COLO668 (cell line): Measurements from ENCODE around the gene COG1.

Experiments
- DNase-seq: peaks from one replicate; lab custom pipeline; 2025; ENCODE audit not compliant: unreplicated experiment; lab: John Stamatoyannopoulos, UW

Gene COG1

DNA sequence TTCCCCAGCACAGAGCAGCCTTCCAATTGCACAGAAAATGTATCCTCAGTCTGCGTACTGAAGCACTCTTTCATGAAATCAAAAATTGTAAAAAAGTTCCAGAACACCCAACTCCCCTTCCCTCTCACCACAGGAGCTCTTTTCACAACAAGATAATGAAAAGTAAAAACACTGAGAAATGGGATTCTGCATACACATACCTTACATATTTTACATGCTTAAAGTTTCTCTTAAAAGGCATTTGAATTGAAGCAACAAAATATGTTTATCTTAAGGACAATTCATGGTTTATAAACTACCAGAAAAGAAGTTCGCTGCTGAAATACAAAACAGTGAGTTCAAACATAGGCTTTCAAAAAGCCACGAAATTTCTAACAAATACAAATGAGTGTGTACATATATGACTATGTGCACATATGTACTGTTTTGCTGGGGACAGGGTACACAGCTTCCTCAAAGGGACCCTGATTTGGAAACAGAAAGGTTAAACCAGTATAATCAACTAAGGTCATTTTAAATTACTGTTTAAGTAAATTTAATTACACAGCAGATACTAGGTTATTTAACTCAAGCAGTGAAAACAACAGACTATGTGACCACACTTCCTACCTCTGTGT lies 33.8 kb downstream of the COG1 start:
- DNase-seq: no peak

DNA sequence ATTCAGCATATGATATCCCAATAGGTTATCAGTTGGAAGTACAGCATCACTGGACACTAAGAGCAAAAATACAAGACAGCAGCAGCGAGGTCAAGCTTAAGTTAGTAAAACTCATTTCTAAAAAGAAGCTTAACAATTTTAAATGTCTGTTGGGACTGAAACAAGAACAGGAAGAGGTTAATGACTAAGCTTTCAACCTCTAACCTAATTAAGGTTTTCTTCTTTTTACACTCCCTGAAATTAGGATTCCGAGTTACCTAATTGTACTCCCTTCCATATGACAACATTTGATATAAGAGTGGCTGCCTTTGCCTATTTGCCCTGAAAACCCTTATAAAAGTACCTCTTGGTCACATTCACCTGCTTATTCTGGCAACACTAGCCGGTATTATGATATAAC lies 34.5 kb downstream of the COG1 start:
- DNase-seq: no peak

DNA sequence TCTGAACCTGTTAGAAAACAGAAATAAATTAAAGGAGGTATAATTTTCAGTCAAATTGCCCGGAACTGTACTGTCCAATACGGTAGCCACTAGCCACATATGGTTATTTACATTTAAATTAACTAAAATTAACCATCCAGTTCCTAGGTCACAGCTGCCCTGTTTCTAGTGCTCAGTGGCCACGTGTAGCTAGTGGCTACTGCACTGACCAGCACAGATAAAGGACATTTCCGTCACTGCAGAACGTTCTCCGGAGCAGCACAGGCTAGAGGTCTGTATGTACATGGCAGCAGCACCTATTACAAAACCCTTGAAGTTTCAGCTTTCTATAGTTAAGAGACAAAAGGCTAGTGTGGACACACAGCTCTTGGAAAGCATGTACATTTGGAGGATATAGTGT lies 35.1 kb downstream of the COG1 start:
- DNase-seq: no peak

DNA sequence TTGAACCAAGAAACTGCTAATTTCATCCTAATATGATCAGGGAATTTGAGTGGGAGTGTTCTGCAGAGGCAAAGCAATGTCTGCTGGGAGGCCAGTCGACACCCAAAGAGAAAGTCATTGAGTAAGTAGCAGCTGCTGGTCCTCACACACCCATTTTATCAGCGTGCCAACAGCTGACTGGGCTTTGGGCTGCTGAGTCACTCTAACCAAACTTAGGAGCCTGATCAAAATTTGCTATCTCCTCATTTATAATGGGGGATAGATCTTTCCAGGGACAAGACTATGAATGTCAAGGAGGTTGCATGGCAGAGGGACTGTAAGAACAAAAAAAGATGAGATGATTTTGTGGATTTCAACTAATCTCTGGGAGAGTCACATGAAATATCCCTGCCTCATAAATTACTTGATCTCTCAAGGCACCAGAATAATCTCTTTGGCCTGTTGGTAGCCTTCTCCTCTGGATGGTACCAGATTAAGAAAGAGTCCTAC lies 35.9 kb downstream of the COG1 start:
- DNase-seq: peak; percentile 40

DNA sequence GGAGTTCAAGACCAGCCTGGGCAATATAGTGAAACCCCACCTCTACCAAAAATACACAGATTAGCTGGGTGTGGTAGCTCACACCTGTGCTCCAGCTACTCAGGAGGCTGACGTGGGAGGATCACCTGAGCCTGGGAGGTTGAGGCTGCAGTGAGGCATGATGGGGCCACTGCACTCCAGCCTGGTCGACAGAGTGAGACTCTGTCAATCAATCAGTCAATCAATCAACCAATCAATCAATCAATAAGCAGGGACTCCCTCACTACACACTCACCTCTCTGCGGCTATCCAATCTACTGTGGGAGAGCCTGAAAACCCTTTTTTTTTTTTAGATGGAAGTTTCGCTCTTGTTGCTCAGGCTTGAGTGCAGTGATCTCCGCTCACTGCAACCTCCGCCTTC lies 37.2 kb downstream of the COG1 start:
- no peak for DNase-seq

DNA sequence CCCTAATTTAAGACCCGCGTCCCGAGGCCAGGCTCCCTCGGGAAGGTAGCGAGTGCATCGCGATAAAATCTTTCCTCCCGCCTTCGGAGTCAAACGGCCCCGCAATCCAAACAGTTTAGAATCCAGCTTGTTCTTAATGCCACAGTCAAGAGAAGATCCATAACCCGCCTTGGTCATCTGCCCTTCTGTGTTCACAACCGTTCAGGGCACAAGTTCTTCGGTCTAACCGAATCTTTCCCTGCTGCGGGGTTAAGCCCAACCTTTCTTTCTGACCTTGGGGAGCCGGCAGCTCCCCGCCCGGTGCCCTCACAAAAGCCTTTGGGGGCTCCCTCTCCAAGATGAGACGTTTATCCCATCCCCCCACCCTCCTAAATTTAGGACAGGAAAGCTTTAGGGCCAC lies 38.5 kb downstream of the COG1 start:
- DNase-seq: no peak

DNA sequence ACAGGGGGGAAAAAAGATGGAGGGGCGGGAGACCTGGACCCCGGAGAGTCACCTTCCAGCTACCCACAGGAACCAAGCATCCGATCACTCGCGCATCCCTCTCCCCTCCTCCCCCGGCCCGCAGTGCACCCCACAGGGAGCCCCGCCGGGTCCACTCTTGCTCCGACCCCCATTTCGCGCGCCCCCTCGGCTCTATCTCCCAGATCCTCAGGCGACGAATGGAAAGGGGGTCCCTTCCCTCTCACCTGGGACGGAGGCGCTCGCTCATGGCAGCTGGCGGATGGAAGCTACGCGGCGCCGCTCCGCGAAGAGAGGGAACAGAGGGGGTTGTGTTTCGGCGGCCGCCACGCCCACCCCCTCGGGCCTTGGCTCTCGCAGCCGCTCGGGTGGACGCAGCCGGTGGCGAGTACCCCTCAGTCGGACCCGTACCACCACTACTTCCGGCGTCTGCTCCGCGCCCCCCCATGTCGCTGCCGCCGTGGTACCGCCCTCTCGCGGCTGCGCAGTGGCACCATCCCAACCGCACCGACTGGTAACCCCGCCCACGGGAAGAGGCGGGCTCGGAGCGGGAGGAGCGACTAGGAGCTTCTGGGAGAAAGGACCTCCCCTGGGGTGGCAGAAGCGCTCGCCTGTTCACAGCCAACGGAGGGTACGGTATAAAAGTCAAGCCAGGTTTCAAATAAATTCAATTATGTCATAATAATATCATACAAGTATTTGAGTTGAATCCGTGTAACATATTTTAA lies 39.2 kb downstream of the COG1 start:
- DNase-seq: peak; percentile 91

DNA sequence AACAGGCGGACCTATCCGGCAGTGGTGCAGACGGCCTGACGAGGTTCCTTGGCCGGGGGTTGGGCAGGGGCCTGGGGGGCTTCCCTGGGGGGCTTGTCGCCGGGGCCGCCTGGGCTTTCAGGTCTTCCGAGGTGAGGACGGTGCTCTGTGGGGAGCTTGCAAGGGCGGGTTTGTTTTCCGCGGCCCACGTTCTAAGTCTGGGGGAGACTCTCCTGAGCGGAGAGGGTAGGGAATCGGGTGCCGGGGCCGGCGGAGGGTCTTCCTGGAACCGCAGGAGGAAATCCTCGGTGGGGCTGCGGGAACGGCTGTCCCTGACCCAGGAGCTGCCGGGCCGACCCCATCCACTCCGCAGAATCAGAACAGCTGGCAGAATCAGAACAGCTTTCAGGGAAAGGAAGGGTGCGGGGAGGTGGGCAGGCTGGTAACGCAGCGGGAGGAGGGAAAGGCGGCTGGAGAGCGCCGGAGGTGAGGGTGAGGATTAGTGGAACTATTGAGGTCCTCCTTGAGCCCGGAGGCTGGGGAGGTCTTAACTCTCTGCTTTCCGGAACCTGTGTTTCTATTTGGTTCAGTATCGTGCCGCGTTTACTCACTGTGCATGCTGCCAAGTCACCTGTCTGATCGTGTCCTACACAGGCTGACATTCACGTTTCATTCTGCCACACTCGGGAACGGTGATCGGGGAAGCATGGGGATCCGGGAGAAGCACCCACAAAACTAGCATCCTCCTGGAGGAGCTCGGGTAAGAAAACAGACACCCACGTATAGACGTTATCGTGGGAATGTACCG lies 39.9 kb downstream of the COG1 start:
- DNase-seq: peak; percentile 51

DNA sequence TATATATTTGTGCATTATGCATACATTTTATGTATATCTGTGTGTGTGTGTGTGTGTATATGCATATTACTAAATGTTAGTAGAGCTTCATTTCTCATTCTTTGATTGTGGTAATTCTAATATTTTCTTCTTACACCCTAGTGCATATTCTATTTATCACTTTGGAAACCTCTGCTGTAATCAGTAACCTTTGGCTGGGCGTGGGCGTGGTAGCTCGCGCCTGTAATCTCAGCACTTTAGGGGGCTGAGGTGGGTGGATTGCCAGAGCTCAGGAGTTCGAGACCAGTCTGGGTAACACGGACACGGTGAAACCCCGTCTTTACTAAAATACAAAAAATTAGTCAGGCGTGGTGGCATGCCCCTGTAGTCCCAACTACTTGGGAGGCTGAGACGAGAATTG lies 41.9 kb downstream of the COG1 start:
- DNase-seq: no peak

DNA sequence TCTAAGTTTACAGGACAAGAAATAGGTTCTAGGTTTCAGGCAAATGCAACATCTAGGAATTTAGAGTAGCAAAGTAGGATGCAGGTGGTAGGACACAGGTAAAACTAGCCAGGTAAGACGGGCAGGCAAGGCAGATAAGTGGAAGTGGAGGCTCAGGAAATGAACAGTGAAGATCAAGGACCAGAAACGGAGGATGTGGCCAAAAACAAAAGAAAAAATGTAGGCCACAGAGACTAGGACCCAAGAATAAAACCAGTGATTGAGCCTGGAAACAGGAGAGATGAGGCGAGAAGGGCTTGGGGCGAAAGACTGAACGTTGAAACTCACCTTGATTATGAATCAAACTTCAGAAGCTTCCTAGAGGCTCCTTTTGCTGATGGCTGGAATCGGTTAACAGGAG lies 44.9 kb downstream of the COG1 start:
- DNase-seq: no peak

DNA sequence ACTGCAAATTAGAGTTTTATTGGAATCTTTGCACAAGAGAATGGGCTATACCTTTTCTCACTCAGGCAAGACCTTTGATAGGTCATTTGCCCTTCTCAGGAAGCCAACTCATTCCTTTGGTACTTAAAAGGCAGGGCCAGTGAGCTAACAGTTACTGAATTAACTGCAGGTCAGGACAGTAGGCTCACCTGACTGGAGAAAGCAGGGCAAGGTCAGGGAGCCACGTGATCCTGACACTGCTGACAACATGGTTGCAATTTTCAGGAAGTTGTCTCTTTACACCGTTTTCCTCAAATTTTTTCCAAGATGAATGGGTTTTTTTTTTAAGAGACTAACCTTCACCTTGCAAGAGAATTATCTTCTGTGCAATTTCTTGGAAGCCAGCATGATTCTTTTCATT lies 47.7 kb downstream of the COG1 start:
- DNase-seq: no peak

DNA sequence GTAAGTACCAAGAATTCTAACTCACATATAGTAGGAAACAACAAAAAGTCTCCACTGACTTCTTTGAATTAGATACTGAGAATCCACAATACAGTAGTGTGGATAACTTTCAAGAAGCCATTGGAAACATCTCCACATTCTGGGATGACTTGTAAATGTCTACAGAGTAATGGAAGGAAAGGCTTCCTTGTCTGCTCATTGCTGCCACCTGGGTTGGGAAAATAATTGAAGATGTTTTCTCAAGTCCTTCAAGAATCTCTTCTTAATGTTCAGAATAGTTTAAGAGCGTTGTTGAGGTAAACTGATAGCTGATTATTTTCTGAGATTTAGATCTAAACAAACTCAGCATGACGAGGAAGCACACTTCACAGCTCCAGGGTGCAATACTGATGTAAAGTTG lies 54.9 kb downstream of the COG1 start:
- no peak for DNase-seq

DNA sequence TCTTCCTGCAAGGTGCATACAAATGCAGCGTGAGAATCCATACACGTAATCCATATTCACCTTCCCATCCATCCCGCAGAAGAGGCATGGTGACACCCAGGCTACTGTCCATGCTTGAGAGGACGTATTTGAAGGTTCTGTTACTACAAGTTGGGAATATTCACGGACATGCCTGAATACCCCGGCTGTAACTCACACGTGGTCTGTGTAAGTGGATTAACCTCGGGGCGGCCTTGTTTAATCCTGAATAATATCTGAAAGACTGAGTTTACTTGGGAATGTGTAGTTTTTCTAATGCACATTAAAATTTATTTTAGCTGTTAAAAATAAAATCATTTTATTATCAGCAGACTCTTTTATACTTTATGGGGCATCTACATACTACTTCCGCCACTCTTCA lies 55.7 kb downstream of the COG1 start:
- no peak for DNase-seq

DNA sequence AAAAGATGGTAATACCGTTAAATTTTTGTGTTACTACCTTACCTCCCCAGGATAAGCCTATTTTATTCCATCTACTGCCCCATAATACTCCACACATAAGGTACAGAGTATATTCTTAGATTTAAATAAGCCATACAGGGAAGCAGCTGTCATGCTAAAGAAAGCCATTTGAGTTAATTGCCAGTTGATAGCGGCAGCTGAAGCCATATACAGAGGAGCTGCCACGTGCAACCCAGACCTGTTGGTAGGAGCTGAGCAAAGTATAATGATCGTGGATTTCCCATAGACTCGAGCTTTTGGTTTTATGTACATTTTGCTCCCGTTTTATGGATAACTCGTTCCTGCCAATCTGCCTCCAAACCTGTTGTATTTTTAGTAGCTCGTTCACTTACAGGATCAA lies 56.8 kb downstream of the COG1 start:
- no peak for DNase-seq

DNA sequence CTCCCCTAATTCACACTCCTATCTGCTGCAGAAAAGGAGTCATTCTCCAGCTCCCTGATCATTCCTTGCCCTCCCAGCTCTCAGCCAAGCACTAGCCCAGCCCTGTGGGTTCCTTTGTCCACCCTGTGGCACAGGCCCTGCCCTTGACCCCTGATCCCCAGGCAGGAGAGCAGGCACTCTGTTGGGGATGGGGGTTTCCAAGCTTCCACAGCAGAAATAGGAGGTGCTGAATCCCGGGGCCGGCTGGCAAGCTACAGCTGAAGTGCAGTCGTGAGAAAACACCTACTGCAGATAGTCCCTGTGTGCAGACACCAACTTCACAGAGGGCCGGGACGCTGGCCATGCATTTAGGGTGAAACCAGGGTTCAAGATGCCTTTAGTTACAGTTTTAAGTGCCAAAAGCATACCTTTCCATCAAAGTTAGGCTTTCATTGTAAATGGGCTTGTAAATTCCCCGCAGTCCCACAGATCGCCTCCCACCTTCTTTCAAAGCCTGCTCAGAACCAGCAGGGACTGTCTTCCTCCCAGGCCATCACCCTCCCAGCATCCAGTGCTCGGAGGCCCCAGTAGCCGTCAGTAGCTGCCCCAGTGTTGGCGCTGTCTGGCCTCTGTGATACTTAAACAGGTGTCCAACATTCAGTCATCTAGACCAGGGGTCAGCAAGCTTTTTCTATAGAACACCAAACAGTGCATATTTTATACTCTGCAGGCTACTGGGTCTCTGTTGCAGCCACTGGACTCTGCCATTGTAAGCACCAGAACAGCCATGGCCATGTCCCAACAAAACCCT lies 58.2 kb downstream of the COG1 start:
- DNase-seq: no peak

DNA sequence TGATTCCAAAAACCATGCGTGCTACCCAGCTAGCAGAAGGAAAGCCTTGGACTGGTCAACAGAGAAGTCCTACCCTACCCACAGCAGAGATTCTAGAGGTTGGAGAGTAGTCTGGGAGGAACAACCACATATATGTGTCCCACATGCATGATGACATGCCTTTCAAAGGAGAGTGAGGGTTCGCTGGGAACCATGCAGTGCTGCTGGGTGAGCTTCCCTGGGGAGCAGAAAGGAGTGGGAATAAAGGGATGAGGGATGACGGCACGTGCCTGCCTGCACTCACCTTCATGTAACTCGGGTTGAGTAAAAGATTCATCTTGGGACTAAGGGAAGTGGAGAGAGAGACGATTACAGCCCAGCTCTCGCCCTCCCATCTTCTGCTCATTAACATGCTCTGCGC lies 59.0 kb downstream of the COG1 start:
- no peak for DNase-seq

DNA sequence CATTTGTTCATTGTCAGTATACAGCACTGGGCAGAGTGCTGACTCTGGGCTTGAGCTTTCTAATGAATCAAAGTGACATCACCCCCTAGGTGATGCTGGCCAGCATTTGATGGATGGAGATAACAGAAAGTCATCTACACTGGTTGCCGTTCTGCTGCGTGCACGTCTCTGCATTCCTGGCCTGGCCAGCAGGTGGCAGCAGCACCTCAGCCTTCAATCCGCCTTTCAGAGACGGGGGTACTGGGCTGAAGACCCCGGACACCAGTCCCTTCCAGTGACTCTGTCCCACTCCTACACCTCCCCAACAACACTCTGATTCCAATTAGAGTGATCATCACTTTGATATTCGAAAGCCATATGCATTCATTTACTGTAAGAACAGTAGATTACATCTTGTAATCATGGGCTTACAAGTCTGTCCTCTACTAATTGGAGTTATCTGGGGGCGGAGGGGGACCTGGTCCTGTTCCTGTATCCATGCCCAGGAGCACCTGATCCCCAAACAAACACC lies 62.9 kb downstream of the COG1 start:
- peak; percentile 37 for DNase-seq

DNA sequence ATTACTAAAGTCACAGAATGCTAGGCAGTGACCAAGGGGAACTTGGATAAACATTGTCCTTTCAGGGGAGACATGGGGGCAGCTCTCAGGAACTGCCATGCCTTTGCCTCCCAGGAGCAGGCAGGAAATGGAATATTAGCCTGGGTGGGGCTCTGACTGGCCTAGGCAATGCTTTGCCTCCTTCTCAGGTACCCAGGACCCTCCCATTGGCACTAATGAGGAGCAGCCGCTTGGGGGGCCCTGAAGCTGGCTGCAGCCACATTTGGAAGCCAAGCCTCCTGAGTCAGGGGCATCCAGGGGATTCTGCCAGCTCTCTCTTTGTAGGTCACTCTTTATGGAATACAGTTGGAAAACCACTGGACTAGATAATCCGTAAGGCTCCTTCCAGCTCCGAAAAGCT lies 63.4 kb downstream of the COG1 start:
- DNase-seq: no peak

DNA sequence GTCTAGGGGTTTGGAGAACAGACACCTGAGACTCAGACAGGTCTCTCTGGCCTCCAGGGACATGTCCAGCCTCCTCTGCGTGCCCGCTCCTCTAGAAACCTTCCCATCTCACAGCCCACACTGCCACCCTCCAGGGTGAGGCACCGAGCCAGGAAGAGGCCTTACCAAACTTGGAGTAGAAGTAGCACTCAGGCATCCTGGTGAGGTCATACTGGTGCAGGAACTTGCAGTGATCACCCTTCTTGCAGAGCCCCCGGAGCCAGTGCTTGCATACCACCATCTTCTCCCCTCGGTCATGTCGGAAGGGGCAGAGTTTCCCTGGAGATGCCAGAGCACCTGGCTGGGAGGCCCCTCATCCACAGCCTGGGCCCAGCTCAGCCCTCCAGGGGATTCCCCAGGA lies 64.7 kb downstream of the COG1 start:
- no peak for DNase-seq
